HG02610 (cell line): Measurements from ENCODE around the gene CD79B.
"Not testable (repeated sequence)": the region's sequence is repeated elsewhere in the genome, so short reads cannot be mapped to it uniquely, and the experiment has no call there.

Source experiments
- ATAC-seq: cut with Tn5 transposase; IDR thresholded peaks from one replicate; pipeline ENCODE4 v1.9.1; 2021; ENCODE audit warnings: mild to moderate bottlenecking, moderate library complexity; ENCODE audit not compliant: unreplicated experiment

The CD79B gene

GRCh38 chr17:63934183-63935112, 2.3 kb upstream of the CD79B start:
- no peak for ATAC-seq

GRCh38 chr17:63933598-63933997, 1.5 kb upstream of the CD79B start:
- no peak for ATAC-seq

GRCh38 chr17:63932721-63933120, 590 bp upstream of the CD79B start:
- no peak for ATAC-seq

GRCh38 chr17:63930951-63931575, 1.1 kb downstream of the CD79B start:
- ATAC-seq = peak; percentile 42

- ATAC-seq = no peak
These were observed 2.0 kb downstream of the CD79B start for GRCh38 chr17:63929860-63930766.

GRCh38 chr17:63928966-63929695, 3.0 kb downstream of the CD79B start:
- ATAC-seq = no peak

- no peak for ATAC-seq
These were observed 3.9 kb downstream of the CD79B start for GRCh38 chr17:63928172-63928666.

GRCh38 chr17:63927464-63928171, 4.5 kb downstream of the CD79B start:
- ATAC-seq = no peak

GRCh38 chr17:63926164-63926563, 6.0 kb downstream of the CD79B start:
- no peak for ATAC-seq

- no peak for ATAC-seq
These were observed 6.5 kb downstream of the CD79B start for GRCh38 chr17:63925615-63926014.

GRCh38 chr17:63922402-63922801, 9.7 kb downstream of the CD79B start:
- not testable (repeated sequence) for ATAC-seq

- ATAC-seq = not testable (repeated sequence)
These were observed 11.4 kb downstream of the CD79B start for GRCh38 chr17:63920779-63921178.

- not testable (repeated sequence) for ATAC-seq
These were observed 12.1 kb downstream of the CD79B start for GRCh38 chr17:63920050-63920449.

- no peak for ATAC-seq
These were observed 12.8 kb downstream of the CD79B start for GRCh38 chr17:63919311-63919723.

- ATAC-seq = not testable (repeated sequence)
These were observed 13.3 kb downstream of the CD79B start, which contains the start of gene GH1 for GRCh38 chr17:63918789-63919305. TSS of gene GH1 (minus strand) at chr17:63918839. CDS start at chr17:63918776, 63 bp downstream.

GRCh38 chr17:63918305-63918704, 13.8 kb downstream of the CD79B start:
- ATAC-seq = no peak

GRCh38 chr17:63917646-63918045, 14.5 kb downstream of the CD79B start:
- no peak for ATAC-seq

GRCh38 chr17:63917206-63917605, 14.9 kb downstream of the CD79B start:
- not testable (repeated sequence) for ATAC-seq

- ATAC-seq = no peak
These were observed 15.5 kb downstream of the CD79B start for GRCh38 chr17:63916566-63917185.
